ENCODE results near the gene ENTPD1.
"Not testable (repeated sequence)": the region's sequence is repeated elsewhere in the genome, so short reads cannot be mapped to it uniquely, and the experiment has no call there.

ENTPD1 gene

GRCh38 chr10:95758351-95759025, 2.5 kb downstream of the ENTPD1 start:
- no peak for DNase-seq

- DNase-seq: no peak
Observed at GRCh38 chr10:95759233-95759826, 3.4 kb downstream of the ENTPD1 start.

DNA sequence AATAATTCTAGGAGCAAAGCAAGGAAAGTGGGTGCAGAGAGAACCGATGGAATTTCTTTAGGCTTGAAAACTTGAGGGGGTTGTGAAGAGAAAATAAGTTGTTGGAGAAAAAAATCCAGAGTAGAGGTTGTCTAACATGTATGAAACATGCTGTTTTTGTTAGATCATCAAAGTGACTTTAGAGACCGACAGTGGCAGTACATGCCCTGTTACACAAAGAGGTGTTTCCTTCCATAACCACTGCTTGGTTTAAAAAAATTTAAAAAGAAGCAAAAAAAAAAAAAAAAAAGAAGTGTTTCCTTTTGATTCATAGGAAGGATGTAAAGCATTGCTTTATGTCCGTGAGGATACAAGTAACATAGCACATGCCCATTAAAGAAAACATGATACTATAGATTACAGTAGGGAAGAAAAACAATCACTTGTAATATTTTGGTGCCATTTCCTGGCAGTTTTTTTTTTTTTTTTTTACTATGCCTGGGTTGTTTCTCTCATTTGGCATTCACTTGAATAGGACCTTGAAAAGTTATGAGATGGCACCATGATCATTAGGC, 6.1 kb downstream of the ENTPD1 start:
- no peak for DNase-seq

DNA sequence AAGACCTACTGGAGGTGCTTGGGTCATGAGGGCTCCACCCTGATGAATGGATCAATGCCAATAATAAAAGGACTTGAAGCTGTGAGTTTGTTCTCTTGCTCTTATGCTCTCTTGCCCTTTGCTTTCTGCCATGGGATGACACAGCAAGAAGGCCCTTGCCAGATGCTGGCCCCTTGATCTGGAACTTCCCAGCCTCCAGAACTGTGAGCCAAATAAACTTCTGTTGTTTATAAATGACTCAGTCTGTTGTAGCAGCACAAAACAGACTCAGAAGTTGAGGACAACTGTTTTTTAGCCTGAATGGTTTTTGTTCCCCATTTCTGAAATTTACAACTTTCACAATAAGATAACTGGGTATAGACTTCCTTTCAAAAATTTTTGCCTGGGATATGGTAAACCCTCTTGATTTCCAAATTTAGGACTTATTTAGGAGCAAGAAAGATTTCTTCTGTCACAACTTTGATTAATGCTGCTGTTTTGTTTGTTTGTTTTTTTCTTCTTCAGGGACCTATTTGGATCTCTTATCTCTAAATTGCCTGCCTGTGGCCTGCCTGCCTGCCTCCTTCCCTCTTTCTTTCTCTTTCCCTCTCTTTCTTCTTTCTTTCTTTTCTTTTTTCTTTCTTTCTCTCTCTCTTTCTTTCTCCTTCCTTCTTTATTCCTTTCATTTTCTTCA, 12.1 kb downstream of the ENTPD1 start:
- no peak for DNase-seq

DNA sequence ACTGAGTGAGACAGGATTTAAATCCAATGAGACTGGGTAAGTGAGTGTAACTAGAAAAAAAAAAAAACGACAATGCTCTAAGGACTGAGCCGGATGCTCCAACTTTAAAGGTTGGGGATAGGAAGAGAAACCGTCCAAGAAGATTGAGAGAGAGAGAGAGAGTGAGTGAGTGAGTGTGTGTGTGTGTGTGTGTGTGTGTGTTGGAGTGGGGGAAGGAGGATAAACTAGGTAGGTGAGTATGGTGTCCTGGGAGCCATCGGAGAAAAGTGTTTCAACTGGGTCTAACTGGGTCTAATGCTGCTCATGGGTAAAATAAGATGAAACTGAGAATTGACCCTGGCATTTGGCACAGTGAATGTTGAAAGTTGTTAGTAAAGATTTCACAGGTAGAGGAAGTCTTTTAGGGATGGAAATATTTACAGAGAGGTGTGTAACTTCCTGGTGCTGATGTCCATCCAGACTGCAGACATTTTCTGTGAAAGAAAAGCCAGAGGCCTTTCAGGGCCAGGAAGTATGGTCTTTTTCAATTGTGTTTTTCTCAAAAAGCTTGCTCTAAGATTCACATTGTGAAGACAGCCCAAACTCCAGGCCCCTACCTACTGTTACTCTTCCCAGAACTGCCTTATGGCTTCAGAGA, 14.2 kb downstream of the ENTPD1 start:
- DNase-seq: no peak

DNA sequence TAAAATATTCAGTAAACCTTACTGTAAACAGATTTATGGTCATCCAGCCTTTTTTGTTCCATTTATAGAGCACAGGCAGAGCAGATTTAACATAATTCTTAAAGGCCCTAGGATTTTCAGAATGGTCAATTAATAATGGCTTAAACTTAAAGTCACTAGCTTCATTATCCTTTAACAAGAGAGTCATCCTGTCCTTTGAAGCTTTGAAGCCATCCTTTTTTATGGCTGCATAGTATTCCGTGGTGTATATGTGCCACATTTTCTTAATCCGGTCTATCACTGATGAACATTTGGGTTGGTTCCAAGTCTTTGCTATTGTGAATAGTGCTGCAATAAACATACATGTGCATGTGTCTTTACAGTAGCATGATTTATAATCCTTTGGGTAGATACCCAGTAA, 17.5 kb downstream of the ENTPD1 start:
- DNase-seq: not testable (repeated sequence)

DNA sequence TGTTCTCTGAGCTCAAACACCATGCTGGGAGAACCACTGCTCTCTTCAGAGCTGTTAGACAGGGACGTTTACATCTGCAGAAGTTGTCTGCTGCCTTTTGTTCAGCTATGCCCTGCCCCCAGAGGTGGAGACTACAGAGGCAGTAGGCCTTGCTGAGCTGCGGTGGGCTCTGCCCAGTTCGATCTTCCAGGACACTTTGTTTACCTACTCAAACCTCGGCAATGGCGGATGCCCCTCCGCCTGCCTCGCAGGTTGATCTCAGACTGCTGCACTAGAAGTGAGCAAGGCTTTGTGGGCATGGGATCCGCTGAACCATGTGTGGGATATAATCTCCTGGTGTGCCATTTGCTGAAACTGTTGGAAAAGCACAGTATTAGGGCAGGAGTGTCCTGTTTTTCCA, 21.7 kb downstream of the ENTPD1 start:
- DNase-seq: not testable (repeated sequence)

DNA sequence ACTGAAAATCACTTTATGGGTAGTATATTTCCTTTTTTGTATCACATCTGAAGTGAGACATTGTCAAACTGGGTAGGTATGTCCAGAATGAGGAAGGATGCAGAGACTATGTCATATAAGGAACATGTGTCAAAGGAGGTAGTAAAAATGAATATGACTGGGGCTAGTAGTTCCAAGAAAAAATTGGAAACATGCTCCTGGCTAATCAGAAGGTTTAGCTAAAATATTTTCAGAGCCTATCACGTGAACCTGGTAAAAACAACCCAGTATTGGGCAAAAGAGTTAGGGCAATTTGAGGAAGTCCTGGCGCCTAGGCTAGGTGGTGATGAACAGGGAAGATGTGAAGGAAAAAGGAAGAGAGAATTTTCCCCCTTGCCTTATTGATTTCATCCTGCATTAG, 26.4 kb downstream of the ENTPD1 start:
- no peak for DNase-seq

DNA sequence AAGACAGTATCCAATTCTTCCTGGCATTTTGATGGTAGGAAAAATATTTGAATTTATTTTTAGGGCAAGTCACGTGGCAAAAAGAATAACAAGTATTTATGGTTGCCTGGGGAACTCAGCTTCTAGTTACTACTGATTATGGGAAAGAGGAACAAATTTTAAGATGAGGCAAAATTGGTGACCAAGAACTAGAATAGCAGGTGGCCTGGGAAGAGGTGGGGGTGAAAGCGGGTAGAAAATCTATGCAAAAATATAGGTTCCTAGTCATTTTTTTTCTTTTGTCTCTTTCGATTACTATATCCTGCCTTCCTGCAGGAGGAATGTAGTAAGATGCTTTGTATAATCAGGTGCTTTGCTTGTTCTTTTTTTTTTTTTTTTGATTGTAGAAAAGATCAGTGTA, 27.8 kb downstream of the ENTPD1 start:
- no peak for DNase-seq

GRCh38 chr10:95784279-95784913, 28.4 kb downstream of the ENTPD1 start:
- no peak for DNase-seq

- no peak for DNase-seq
Observed at GRCh38 chr10:95785317-95785716, 29.4 kb downstream of the ENTPD1 start.

DNA sequence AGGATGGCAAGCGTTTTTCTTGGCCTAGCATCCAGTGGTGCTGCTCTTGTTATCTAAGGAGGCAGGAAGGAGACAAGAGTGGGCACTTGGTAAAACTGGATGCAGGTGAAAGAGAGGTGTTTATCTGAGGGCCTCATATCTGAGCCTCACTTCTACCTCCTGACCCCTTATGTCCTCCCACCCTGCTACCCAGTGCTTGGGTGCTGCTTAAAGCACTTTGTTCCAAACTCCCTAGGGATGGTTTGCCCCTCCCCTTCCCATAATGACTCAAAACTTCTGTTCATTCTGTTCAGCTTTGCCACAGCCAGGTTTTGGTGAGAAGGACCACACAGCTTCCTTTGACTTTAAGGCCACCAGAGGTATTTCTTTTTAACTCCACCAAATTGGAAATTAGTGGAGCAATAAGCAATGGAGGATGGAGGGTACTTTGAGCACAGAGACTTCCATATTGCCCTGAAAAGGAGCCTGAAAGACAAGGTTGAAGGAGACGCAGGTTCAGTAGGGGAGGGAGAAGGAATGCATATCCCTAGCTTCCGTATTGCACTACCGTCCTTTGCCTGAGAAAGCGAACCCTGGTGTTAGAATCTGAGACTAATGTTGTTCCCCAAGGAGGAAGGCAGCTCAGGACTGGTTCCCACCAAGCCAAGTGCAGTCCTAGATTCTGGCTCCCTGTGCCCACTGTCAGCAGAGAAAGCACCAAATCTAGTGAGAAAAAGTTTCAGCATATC, 30.1 kb downstream of the ENTPD1 start:
- no peak for DNase-seq

GRCh38 chr10:95787447-95787846, 31.5 kb downstream of the ENTPD1 start:
- DNase-seq: no peak

- no peak for DNase-seq
Observed at GRCh38 chr10:95788830-95789229, 32.9 kb downstream of the ENTPD1 start.

DNA sequence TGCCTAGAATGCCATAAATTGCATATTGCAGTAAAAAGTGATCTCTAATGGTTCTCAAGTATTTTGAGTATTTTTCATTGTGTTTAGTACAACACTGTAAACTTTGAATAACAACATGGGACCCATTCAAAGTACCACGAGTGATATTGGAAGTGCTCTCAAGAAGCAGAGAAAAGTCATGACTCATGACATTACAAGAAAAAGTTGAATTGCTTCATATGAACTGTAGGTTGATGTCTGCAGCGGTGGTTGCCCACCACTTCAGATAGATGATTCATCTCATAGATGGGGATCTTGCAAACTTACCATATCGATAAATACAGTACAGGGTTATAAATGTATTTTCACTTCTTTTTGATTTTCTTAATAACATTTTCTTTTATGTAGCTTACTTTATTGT, 33.9 kb downstream of the ENTPD1 start:
- no peak for DNase-seq

DNA sequence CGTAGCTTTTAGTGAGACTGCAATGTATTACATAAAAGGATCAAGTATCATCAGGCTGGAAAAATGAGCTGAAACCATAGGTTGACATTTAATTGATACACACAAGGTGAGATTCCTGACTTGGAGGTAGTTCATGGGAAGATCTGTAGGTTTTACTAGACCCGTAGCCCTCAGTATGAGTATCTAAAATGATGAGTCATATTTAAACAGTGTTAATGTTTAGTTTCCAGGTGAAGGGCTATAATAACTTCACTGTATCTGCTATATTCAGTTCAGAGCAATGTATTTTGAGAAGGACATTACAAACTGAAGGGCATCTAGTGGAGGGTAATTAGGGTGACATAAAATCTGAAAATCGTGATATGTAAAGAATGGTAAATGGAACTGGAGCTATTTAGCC, 35.0 kb downstream of the ENTPD1 start:
- no peak for DNase-seq

GRCh38 chr10:95791425-95791979, 35.5 kb downstream of the ENTPD1 start:
- no peak for DNase-seq

GRCh38 chr10:95792211-95792780, 36.3 kb downstream of the ENTPD1 start:
- no peak for DNase-seq

GRCh38 chr10:95792874-95793285, 36.9 kb downstream of the ENTPD1 start:
- DNase-seq: peak in 1 of 51 donors; percentile 32

- peak in 1 of 51 donors; percentile 12 for DNase-seq
Observed at GRCh38 chr10:95793401-95794045, 37.6 kb downstream of the ENTPD1 start.

All from hypothalamus (tissue), 51 donors.